ENCODE data around the gene PCCB. TPM values are rescaled to one million over a fixed set of nuclear protein-coding genes. Genes with fewer than 3 reads are reported as not detected.

Gene PCCB
- total RNA-seq, 2 experiments from 2014 or later = 39.7 to 51.5 TPM

DNA sequence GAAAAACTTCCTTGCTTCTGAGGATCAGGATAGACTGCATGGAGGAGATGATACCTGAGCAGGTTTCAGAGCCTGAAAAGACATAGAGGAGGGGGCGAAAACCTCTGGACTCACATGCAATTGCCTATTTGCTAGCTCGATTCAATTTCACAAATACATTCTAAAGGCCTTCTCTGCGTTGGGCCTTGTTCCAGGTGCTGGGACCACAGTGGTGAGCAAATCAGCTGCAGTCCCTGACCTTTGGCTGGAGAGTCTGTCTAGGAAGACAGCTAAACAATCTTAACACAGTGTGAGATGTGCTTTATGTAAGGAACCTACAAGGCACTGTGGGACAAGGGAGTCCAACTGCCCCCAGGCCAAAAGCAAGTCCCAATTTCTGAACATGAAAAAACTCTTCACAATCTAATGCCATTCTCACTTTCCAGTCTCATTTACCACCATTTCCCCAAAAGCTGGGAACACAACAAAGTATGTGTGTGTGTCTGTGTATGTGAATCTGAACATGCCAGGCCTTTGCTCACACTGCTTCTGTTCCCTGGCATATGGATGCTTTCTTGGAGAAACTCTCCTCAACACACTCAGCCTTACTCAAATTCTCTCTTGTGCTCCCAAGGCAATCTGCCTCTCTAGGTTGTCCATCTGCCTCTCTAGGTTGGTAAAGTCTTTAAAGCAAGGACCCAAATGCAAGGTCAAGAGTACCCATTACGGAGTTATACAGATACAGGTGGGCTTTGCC is 2.1 kb upstream of the PCCB start:
- H3K4me3 ChIP-seq (ENCODE audit: low read depth, low read length, poor library complexity, severe bottlenecking) = no peak overlapping the region
- ChIA-PET CTCF (ENCODE audit: unreplicated experiment) (interaction anchor here (0.6 to 1.6 kb wide), 3 partner anchors 51 to 505 kb away, joined by 3 to 5 read pairs (median 4); partner anchors contain the start of gene MSL2), POLR2A (interaction anchor here (0.6 to 6.6 kb wide), 4 partner anchors 8 to 58 kb away, joined by 3 to 73 read pairs (median 11); partner anchors contain the start of gene MSL2)
- intact Hi-C loops (cut with micrococcal nuclease; ENCODE audit: unreplicated experiment) = loop anchor here (5.0 kb wide), 1 partner anchor 171 kb away; no protein-coding TSS in a partner anchor
- no peaks in the 10 kb centered on the region for H4K20me1 ChIP-seq (ENCODE audit: insufficient read depth, low read length)
- peaks cover 22% of the 10 kb centered on the region; the same call in 1 of the 2 replicates for H3K79me2 ChIP-seq (ENCODE audit: insufficient read depth, low read depth, low read length)
- no peaks in the 10 kb centered on the region for H3K9me2 ChIP-seq (ENCODE audit: insufficient read depth, low read length)
- peak overlapping the region; percentile 83 for H3K27ac ChIP-seq (ENCODE audit: low read depth, low read length, poor library complexity, severe bottlenecking)
- DNase-seq (ENCODE audit: low spot score) = no peak
- peak overlapping the region; percentile 50; the same call in 1 of the 2 replicates for H2AFZ ChIP-seq (ENCODE audit: low read length)
- peak overlapping the region; percentile 17; the same call in 1 of the 2 replicates for H3K4me2 ChIP-seq (ENCODE audit: low read length)
- no TSS peak for BruUV-seq (replicated peaks)
- H3K4me1 ChIP-seq (ENCODE audit: insufficient read depth, low read length, poor library complexity, severe bottlenecking) = peaks cover 69% of the 10 kb centered on the region
- H3K36me3 ChIP-seq (ENCODE audit: insufficient read depth, low read length) = no peaks in the 10 kb centered on the region
- no peaks in the 10 kb centered on the region for H3K9me3 ChIP-seq (ENCODE audit: low read length)
- TF ChIP-seq, protein P1, sequence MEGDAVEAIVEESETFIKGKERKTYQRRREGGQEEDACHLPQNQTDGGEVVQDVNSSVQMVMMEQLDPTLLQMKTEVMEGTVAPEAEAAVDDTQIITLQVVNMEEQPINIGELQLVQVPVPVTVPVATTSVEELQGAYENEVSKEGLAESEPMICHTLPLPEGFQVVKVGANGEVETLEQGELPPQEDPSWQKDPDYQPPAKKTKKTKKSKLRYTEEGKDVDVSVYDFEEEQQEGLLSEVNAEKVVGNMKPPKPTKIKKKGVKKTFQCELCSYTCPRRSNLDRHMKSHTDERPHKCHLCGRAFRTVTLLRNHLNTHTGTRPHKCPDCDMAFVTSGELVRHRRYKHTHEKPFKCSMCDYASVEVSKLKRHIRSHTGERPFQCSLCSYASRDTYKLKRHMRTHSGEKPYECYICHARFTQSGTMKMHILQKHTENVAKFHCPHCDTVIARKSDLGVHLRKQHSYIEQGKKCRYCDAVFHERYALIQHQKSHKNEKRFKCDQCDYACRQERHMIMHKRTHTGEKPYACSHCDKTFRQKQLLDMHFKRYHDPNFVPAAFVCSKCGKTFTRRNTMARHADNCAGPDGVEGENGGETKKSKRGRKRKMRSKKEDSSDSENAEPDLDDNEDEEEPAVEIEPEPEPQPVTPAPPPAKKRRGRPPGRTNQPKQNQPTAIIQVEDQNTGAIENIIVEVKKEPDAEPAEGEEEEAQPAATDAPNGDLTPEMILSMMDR (conservative IDR thresholded peaks at IDR 0.05; ENCODE audit: low read length) = no peak
- TF ChIP-seq EZH2phosphoT487 (IDR thresholded peaks at IDR 0.05; ENCODE audit: borderline replicate concordance, low read depth, low read length) = no peak

DNA sequence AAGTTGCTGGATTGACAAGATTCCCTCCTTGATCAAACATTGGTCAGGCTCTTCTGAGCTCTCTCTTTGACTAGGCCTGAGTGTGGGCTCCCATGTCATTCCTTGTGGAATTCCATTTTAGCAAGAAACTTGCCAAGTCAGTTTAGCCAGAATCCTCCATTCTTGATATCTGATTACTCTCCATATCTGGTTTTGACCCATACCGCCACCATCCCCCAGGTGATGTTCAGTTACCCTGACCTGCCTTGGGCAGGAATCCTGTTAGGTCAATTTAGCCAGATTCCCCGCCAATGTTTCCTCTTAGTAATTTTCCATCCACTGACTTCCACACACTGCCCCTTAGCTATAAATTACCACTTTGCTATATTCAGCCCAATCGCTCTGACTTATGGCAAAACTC is 1.0 kb upstream of the PCCB start:
- peak; percentile 8 for DNase-seq (ENCODE audit: low spot score)
- Histone ChIP-seq H2AFZ (ENCODE audit: low read length) (peak overlapping the region; percentile 50; the same call in 1 of the 2 replicates), H3K36me3 (ENCODE audit: insufficient read depth, low read length) (no peaks in the 10 kb centered on the region), H3K4me3 (ENCODE audit: low read depth, low read length, poor library complexity, severe bottlenecking) (peak overlapping the region; percentile 71), H3K9me2 (ENCODE audit: insufficient read depth, low read length) (no peaks in the 10 kb centered on the region), H3K4me2 (ENCODE audit: low read length) (peak overlapping the region; percentile 87), H3K4me1 (ENCODE audit: insufficient read depth, low read length, poor library complexity, severe bottlenecking) (peaks cover 69% of the 10 kb centered on the region), H3K9me3 (ENCODE audit: low read length) (no peaks in the 10 kb centered on the region), H3K79me2 (ENCODE audit: insufficient read depth, low read depth, low read length) (peaks cover 22% of the 10 kb centered on the region; the same call in 1 of the 2 replicates), H4K20me1 (ENCODE audit: insufficient read depth, low read length) (no peaks in the 10 kb centered on the region), H3K27ac (ENCODE audit: low read depth, low read length, poor library complexity, severe bottlenecking) (peak overlapping the region; percentile 83)
- POLR2A ChIA-PET = interaction anchor here (0.7 to 6.6 kb wide), 5 partner anchors 9 to 53 kb away, joined by 4 to 73 read pairs (median 7); partner anchors contain the start of gene MSL2
- CTCF ChIA-PET (ENCODE audit: unreplicated experiment) = interaction anchor here (0.6 to 1.6 kb wide), 3 partner anchors 52 to 504 kb away, joined by 3 to 5 read pairs (median 4); no protein-coding TSS in a partner anchor
- intact Hi-C loops (cut with micrococcal nuclease; ENCODE audit: unreplicated experiment) = loop anchor here (5.0 kb wide), 1 partner anchor 172 kb away; no protein-coding TSS in a partner anchor
- TF ChIP-seq EZH2phosphoT487 (IDR thresholded peaks at IDR 0.05; ENCODE audit: borderline replicate concordance, low read depth, low read length) = no peak
- TF ChIP-seq, protein P1 (conservative IDR thresholded peaks at IDR 0.05; ENCODE audit: low read length) = no peak
- no TSS peak for BruUV-seq (replicated peaks)
